ENCODE results near the gene MFN2.
"Not testable (repeated sequence)": the region's sequence is repeated elsewhere in the genome, so short reads cannot be mapped to it uniquely, and the experiment has no call there.

Gene MFN2

DNA sequence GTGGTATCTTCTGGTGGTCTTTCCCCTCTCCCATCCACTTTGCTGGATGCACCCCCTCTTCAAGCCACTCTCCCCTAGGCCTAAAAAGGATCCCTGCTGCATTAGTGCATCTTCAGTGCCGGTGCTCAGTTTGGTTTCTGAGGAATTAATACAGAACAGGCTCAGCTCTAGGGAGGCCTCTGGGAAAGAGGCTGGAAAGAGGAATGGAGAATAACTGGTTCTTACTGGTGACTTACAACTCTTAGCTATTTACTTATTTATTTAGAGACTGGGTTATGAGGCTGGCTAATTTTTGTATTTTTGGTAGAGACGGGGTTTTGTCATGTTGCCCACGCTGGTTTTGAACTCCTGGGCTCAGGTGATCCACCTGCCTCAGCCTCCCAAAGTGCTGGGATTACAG, 19.0 kb downstream of the MFN2 start:
- no peak for DNase-seq (ENCODE audit: low spot score)

GRCh38 chr1:12001249-12001917, 21.1 kb downstream of the MFN2 start:
- peak; percentile 63 for DNase-seq (ENCODE audit: low spot score)

- no peak for DNase-seq (ENCODE audit: low spot score)
Observed at GRCh38 chr1:12001996-12002493, 21.8 kb downstream of the MFN2 start.

GRCh38 chr1:12003762-12004161, 23.5 kb downstream of the MFN2 start:
- DNase-seq (ENCODE audit: low spot score), result no peak

DNA sequence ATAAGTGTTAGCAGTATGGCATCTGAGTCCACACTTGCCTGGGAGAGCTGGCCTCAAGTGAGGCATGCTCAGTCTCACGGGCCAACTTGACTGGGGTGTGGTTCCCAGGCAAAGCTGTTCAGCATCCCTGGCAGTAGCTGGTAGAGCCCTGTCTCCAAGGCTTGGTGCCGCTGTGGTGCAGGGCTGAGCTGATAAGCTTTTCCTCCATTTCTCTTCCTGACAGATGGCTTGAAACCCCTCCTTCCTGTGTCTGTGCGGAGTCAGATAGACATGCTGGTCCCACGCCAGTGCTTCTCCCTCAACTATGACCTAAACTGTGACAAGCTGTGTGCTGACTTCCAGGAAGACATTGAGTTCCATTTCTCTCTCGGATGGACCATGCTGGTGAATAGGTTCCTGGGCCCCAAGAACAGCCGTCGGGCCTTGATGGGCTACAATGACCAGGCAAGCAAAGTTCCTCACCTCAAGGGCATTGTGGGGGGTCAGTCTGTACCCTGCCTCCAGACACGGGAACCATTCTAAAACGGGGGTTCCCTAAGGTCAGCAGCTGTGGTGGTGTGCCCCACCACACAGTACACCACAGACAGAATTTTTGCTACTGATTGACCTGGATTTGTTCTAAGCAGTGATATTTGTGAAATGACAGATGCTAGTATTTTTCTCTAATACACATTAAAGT, 25.4 kb downstream of the MFN2 start:
- no peak for DNase-seq (ENCODE audit: low spot score)

- DNase-seq (ENCODE audit: low spot score), result no peak
Observed at GRCh38 chr1:12006167-12006921, 26.1 kb downstream of the MFN2 start.

DNA sequence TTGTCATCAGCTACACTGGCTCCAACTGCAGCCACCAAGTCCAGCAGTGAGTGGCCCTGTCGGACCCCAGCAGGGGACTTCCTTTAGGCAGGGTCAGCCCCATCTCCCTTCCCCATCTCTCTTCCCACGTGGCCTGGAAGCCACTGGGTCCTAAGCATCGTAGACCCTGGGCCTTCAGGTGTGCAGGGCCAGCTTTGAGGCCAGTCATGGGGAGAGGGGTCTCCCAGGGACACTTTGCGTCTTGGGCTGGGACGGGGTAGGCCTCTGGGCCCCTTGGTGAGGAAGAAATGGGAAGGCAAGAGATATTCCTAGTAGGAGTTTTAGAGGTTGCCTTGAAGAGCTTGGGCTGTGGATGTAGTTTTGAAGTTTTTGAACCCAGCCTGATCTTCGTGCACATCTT, 27.0 kb downstream of the MFN2 start:
- no peak for DNase-seq (ENCODE audit: low spot score)

DNA sequence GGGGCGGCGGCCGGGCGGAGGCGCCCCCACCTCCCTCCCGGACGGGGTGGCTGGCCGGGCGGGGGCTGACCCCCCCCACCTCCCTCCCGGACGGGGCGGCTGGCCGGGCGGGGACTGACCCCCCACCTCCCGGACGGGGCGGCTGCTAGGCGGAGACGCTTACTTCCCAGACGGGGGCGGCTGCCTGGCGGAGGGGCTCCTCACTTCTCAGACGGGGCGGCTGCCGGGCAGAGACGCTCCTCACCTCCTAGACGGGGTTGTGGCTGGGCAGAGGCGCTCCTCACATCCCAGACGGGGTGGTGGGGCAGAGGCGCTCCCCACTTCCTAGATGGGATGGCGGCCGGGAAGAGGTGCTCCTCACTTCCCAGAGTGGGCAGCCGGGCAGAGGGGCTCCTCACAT, 28.1 kb downstream of the MFN2 start:
- DNase-seq (ENCODE audit: low spot score), result not testable (repeated sequence)

DNA sequence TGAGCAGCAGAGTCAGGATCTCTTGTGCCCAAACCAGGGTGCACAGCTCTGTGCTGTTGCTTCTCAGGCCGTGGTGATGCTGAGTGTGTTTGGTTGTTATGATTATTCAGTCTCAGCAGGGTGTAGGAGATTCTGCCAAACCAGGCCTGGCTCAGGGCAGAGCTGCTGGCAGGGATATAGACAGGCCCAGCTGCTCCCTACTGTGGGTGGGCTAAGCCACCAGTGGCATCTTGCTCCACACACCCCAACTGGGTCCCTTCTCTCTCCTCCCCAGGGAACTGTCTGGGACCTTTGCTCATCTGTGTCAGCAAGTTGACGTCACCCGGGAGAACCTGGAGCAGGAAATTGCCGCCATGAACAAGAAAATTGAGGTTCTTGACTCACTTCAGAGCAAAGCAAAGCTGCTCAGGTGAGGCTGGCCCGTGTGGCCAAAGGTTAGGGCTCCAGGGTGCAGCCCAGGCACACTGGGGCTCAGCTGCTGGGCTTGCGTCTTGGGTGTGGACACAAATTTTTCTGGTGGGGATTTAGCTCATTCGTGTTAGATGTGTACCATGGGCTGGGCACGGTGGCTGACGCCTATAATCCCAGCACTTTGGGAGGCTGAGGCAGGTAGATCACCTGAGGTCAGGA, 29.2 kb downstream of the MFN2 start:
- no peak for DNase-seq (ENCODE audit: low spot score)

DNA sequence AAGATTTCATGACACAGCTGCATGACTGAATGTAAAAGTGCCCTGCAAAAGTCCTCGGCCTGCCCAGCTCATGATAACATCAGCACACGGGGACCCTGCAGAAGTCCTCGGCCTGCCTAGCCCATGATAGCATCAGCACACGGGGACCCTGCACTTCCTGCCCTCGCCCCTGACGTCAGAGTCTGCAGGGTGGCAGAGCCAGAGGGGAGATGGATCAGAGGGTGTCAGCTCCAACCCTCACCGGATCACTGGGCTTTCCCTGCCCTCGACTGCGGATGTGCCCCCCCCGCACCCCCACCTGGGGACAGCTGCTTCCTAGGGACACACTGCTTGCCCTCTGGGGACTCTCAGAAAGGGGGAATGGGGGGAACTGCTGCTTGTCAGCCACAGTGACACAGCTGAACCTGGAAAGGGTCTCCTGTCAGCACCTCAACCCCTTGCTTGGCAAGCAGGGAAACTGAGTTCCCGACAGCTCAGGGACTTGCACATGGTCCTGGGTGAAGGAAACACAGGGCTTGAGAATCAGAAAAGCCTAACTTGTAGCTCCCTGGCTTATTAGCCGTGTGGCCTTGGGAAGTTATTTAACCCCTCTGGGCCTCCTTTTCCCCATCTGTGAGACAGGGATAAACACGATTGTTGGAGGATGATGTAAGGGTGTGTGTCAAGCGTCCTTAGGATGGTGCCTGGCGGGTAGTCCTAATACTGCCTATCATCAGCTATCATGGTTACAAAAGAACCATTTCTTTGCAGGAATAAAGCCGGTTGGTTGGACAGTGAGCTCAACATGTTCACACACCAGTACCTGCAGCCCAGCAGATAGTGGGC, 30.7 kb downstream of the MFN2 start:
- no peak for DNase-seq (ENCODE audit: low spot score)

DNA sequence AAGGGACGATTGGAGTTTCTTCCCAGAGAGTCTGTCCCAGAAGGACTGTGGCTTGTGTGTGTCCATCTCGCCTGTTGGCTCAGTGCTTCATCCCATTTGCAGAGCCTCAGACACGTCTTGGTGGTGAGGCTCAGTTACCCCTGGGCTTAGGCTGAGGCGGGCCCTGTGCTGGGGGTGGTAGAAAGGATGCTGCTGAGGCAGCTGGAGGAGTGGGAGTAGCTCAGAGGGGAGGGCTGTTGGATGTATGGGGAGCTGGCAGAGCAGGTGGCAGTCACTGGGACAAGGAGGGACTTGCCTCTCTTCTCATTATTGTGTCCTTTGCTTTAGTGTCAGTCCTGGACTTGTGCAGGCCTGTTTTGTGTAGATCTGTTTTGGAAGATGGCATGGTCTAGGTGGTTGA, 31.8 kb downstream of the MFN2 start:
- DNase-seq (ENCODE audit: low spot score), result no peak

- DNase-seq (ENCODE audit: low spot score), result no peak
Observed at GRCh38 chr1:12012560-12013316, 32.5 kb downstream of the MFN2 start.

DNA sequence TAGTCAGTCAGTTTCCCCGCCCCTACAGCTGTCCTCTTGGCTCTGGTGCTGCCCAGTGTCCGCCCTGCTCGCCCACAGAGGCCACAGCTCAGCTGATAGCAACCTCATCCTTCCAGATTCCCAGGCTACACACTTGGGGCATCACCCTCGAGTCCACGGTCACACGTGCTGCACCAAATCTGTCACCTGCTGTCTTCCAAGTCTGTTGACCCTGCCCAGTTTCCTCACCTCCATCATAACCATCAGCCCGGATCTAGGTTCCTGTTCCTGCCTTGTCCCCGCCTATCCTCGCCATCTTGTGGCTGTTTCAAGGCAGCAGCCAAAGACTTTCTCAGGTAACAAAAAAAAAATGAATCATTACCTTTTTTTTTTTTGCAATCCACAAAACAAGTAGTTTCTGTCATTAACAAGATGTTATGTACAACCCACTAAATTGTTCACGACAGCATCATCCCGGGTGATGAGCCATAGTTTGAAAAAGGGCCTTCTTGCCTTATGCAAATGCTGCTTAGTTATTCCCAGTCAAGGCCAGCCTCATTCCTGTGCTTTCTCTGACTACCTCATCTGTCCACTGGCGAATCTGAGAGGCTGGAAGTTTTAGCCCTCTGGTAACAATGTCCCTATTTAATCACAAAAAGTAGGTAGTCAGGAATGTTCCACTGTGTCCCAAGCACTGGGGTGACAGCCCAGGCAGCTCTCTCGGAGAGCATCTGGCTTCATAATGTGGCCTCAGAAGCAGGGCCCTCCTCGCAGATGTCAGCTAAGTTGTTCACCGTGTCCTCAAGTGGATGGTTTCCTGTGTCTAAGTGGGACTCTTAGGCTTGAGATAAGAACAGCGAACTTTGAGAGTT, 34.1 kb downstream of the MFN2 start:
- peak; percentile 38 for DNase-seq (ENCODE audit: low spot score)

GRCh38 chr1:12015001-12015491, 34.8 kb downstream of the MFN2 start:
- DNase-seq (ENCODE audit: low spot score), result peak; percentile 50

DNA sequence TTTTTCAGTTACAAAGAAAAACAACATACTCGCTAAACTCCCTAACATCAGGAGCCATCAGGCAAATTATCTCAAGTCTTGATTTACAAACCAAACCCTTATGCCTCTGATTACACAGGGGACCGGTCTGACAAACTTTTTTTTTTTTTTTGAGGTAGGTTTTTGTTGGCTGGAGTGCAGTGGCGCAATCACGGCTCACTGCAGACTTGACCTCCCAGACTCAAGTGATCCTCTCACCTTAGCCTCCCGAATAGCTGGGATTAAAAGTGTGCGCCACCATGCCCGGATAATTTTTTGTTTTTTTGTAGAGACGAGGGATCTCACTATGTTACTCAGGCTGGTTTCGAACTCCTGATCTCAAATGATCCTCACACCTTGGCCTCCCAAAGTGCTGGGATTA, 35.3 kb downstream of the MFN2 start:
- no peak for DNase-seq (ENCODE audit: low spot score)

DNA sequence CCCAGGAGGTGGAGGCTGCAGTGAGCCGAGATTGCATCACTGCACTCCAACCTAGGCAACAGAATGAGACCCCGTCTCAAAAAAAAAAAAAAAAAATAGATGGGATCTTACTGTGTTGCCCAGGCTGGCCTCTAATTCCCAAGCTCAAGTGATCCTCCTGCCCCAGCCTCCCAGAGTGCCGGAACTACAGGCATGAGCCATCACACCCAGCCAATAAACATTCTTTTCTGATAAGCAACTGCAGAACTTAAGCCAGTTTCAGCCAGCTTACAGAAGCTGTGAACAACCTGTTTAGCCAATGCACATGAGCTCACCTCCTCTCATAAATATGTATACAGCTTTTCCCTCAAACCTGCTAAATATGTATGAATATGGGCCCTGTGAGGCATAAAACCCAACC, 35.9 kb downstream of the MFN2 start:
- peak; percentile 53 for DNase-seq (ENCODE audit: low spot score)

DNA sequence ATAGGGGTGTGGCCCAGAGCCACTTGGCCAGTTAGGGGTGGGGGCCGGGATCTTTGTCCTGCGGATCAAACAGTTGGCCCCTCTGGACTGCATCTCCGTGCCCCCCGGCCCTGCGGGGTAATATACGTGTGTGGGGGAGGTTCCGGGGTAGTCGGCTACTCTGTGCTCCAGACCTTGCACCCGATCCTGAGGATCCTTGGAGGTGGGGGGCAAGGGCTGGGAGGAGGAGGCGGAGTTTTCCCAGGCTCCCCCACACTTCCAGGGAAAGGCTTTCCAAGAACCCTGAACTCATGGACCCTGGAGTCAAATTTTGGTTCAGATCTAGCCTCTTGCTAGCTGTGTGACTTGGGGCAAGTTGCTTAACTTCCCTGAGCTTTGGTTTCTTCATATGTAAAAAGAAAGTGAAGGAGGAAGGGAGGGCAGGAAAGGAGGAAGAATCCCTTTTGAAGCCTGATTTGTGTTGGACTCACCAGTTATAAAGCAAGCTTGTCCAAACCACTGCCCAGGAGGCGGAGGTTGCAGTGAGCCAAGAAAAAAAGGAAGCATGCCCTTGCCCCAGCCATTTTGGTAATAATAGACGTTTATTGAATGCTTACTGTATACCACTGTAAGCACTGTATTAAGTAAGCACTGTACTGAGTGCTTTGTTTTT, 39.7 kb downstream of the MFN2 start:
- DNase-seq (ENCODE audit: low spot score), result peak; percentile 54

DNA sequence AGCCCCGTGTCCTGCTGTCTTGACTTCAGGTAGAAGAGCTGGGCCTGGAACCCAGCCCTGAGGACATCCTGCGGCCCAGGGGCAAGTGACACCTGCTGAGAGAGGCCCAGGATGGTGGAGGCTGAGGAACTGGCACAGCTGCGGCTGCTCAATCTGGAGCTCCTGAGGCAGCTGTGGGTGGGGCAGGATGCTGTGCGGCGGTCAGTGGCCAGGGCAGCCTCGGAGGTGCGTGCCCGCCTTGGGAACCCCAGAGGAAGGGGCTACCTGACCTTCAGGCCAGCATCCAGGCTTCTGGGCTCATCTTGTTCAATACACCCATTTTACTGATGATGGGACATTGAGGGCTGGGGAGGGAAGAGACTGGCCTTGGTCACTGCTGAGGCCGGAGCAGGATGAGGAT, 41.4 kb downstream of the MFN2 start:
- DNase-seq (ENCODE audit: low spot score), result no peak

- no peak for DNase-seq (ENCODE audit: low spot score)
Observed at GRCh38 chr1:12022036-12022435, 41.8 kb downstream of the MFN2 start.

All from RKO (cell line).